A673 (cell line): ENCODE data around the gene IGFBP5. TPM values are rescaled to one million over a fixed set of nuclear protein-coding genes. Genes with fewer than 3 reads are reported as not detected.

Experiments
- BruUV-seq: library from RNA; stranded (reverse); fragments of 400-500 nt; replicated peaks from 2 replicates; lab custom pipeline; 2021; lab: Mats Ljungman, UMichigan
- CTCF ChIA-PET: fragments of 300-600 bp; sonication (Branson Sonifier 250); formaldehyde crosslinking; loops from one replicate; lab custom pipeline; 2022; ENCODE audit warnings: antibody characterized with exemption; lab: Charles Lee
- POLR2A ChIA-PET: fragments of 300-600 bp; sonication (Branson Sonifier 250); formaldehyde crosslinking; loops from one replicate; lab custom pipeline; 2022; ENCODE audit warnings: antibody characterized with exemption; ENCODE audit not compliant: low non-redundant PET; lab: Charles Lee
- DNase-seq: peaks from one replicate; pipeline ENCODE4 v3.0.0-alpha.2; 2015; ENCODE audit warnings: low spot score
- H3K27ac ChIP-seq: fragments of 200-600 bp; sonication (generic); 2 replicates; pipeline ENCODE4 v1.5.1; 2016; ENCODE audit warnings: mixed run types, low read depth, mild to moderate bottlenecking, mixed read lengths, antibody characterized with exemption, low read length; ENCODE audit not compliant: poor library complexity, severe bottlenecking
- H3K27me3 ChIP-seq: fragments of 200-600 bp; sonication (generic); replicated peaks from 2 replicates; pipeline ENCODE4 v1.6.1; 2017; ENCODE audit warnings: mixed run types, low read depth, mild to moderate bottlenecking, mixed read lengths, antibody characterized with exemption, low read length; ENCODE audit not compliant: insufficient read depth, poor library complexity
- H3K36me3 ChIP-seq: fragments of 200-600 bp; sonication (generic); 2 replicates; pipeline ENCODE4 v1.6.1; 2016; ENCODE audit warnings: mixed run types, mild to moderate bottlenecking, mixed read lengths, antibody characterized with exemption, low read length; ENCODE audit not compliant: insufficient read depth, poor library complexity, severe bottlenecking
- H3K4me1 ChIP-seq: fragments of 200-600 bp; sonication (generic); 2 replicates; pipeline ENCODE4 v1.6.1; 2017; ENCODE audit warnings: mixed run types, mild to moderate bottlenecking, mixed read lengths, antibody characterized with exemption, low read length; ENCODE audit not compliant: insufficient read depth, poor library complexity, severe bottlenecking
- H3K4me3 ChIP-seq: fragments of 200-600 bp; sonication (generic); 2 replicates; pipeline ENCODE4 v1.5.1; 2016; ENCODE audit warnings: low read depth, mixed run types, mild to moderate bottlenecking, mixed read lengths, low read length; ENCODE audit not compliant: poor library complexity, severe bottlenecking
- H3K9me3 ChIP-seq: fragments of 200-600 bp; sonication (generic); 2 replicates; pipeline ENCODE4 v1.6.1; 2016; ENCODE audit warnings: mixed run types, low read depth, mild to moderate bottlenecking, mixed read lengths, antibody characterized with exemption, low read length; ENCODE audit not compliant: poor library complexity, severe bottlenecking
- CTCF ChIP-seq: fragments of 300-800, 200-600 bp; sonication (generic); conservative IDR thresholded peaks from 2 replicates; pipeline ENCODE4 v1.5.1; 2017; ENCODE audit warnings: low read depth, mild to moderate bottlenecking, antibody characterized with exemption, low read length, moderate library complexity, mixed read lengths
- EZH2 ChIP-seq: fragments of 200-600 bp; sonication (generic); IDR thresholded peaks from 2 replicates; pipeline ENCODE4 v1.6.1; 2017; ENCODE audit warnings: borderline replicate concordance, low read depth, mild to moderate bottlenecking, mixed read lengths, antibody characterized with exemption, low read length; ENCODE audit not compliant: poor library complexity, severe bottlenecking
- intact Hi-C: fragments of 100-400 bp; cut with micrococcal nuclease; formaldehyde crosslinking; loops from one replicate; pipeline ENCODE4 v1.10.0; 2022; ENCODE audit not compliant: unreplicated experiment
- total RNA-seq: library from RNA; stranded (reverse); gene quantifications from 2 replicates; pipeline ENCODE4 v1.2.3, GENCODE V29; 2021

The IGFBP5 gene
- total RNA-seq, 1 experiment from 2014 or later, result 5.4 TPM

- Histone ChIP-seq H3K4me1 (no peaks in the 10 kb centered on the region), H3K27me3 (peaks cover 7% of the 10 kb centered on the region), H3K27ac (no peak overlapping the region), H3K36me3 (no peaks in the 10 kb centered on the region), H3K4me3 (no peak overlapping the region), H3K9me3 (no peaks in the 10 kb centered on the region)
- intact Hi-C loops, result no loop called here
- DNase-seq, result no peak
- ChIA-PET CTCF (interaction anchor here (0.7 kb wide), 1 partner anchor 70 kb away, joined by 10 read pairs; no protein-coding TSS in a partner anchor), POLR2A (no interaction called here)
- BruUV-seq, result no TSS peak
- TF ChIP-seq EZH2 (no peak), CTCF (no peak)
Observed at GRCh38 chr2:216741223-216741593, 45.9 kb upstream of the IGFBP5 start.

GRCh38 chr2:216740557-216741222 lies 45.3 kb upstream of the IGFBP5 start:
- peaks cover 7% of the 10 kb centered on the region for H3K27me3 ChIP-seq
- ChIA-PET CTCF (interaction anchor here (0.7 kb wide), 1 partner anchor 69 kb away, joined by 10 read pairs; no protein-coding TSS in a partner anchor), POLR2A (no interaction called here)
- TF ChIP-seq CTCF (no peak), EZH2 (no peak)
- no peak for DNase-seq
- H3K27ac ChIP-seq, result no peak overlapping the region
- H3K9me3 ChIP-seq, result no peaks in the 10 kb centered on the region
- no peaks in the 10 kb centered on the region for H3K4me1 ChIP-seq
- intact Hi-C loops, result no loop called here
- BruUV-seq, result no TSS peak
- no peaks in the 10 kb centered on the region for H3K36me3 ChIP-seq
- no peak overlapping the region for H3K4me3 ChIP-seq

- Histone ChIP-seq H3K4me3 (no peak overlapping the region), H3K27ac (no peak overlapping the region), H3K4me1 (no peaks in the 10 kb centered on the region), H3K9me3 (no peaks in the 10 kb centered on the region), H3K36me3 (no peaks in the 10 kb centered on the region), H3K27me3 (peaks cover 7% of the 10 kb centered on the region)
- intact Hi-C loops, result no loop called here
- CTCF ChIA-PET, result no interaction called here
- no peak for DNase-seq
- no TSS peak for BruUV-seq
- POLR2A ChIA-PET, result no interaction called here
- no peak for TF ChIP-seq CTCF
- no peak for TF ChIP-seq EZH2
Observed at GRCh38 chr2:216739035-216739434, 43.7 kb upstream of the IGFBP5 start.
